Endodermal cell (in vitro differentiated cells): ENCODE data around the gene HDAC4. TPM values are rescaled to one million over a fixed set of nuclear protein-coding genes. Genes with fewer than 3 reads are reported as not detected.
A peak's percentile ranks its signal among the peaks of the same experiment; 100 is the strongest.

Experiments
- DNase-seq: peaks from one replicate; pipeline ENCODE4 v3.0.0-alpha.2; 2017
- H3K27ac ChIP-seq: 2 replicates; pipeline ENCODE4 v1.5.1; 2013; ENCODE audit warnings: mild to moderate bottlenecking, low read depth, low read length, moderate library complexity
- H3K27me3 ChIP-seq: 2 replicates; pipeline ENCODE4 v1.6.1; 2013; ENCODE audit warnings: mild to moderate bottlenecking, low read length, moderate library complexity; ENCODE audit not compliant: insufficient read depth, control insufficient read depth, poor library complexity, severe bottlenecking
- H3K36me3 ChIP-seq: 2 replicates; pipeline ENCODE4 v1.7.0; 2013; ENCODE audit warnings: mild to moderate bottlenecking, low read length, moderate library complexity; ENCODE audit not compliant: control insufficient read depth, insufficient read depth
- H3K4me1 ChIP-seq: one replicate; pipeline ENCODE4 v1.7.0; 2013; ENCODE audit warnings: low read length; ENCODE audit not compliant: control insufficient read depth, insufficient read depth
- H3K4me3 ChIP-seq: 2 replicates; pipeline ENCODE4 v1.5.1; 2013; ENCODE audit warnings: mild to moderate bottlenecking, low read length, moderate library complexity
- H3K9ac ChIP-seq: 2 replicates; pipeline ENCODE4 v1.6.1; 2013; ENCODE audit warnings: mild to moderate bottlenecking, low read length, moderate library complexity; ENCODE audit not compliant: poor library complexity, severe bottlenecking; ENCODE audit errors: extremely low read depth
- H3K9me3 ChIP-seq: 2 replicates; pipeline ENCODE4 v1.6.1; 2013; ENCODE audit warnings: mild to moderate bottlenecking, low read length, moderate library complexity; ENCODE audit not compliant: control insufficient read depth
- H3K27ac Mint-ChIP-seq: 2 replicates; pipeline ENCODE4 v1.8.0; 2020; ENCODE audit warnings: mixed read lengths
- H3K27me3 Mint-ChIP-seq: 2 replicates; pipeline ENCODE4 v1.8.0; 2021; ENCODE audit warnings: mild to moderate bottlenecking, mixed read lengths; ENCODE audit not compliant: insufficient read depth
- H3K36me3 Mint-ChIP-seq: 2 replicates; pipeline ENCODE4 v1.8.0; 2020; ENCODE audit warnings: low read depth, mixed read lengths
- H3K4me1 Mint-ChIP-seq: 2 replicates; pipeline ENCODE4 v1.8.0; 2020; ENCODE audit warnings: mixed read lengths
- H3K4me3 Mint-ChIP-seq: 2 replicates; pipeline ENCODE4 v1.8.0; 2020; ENCODE audit warnings: mild to moderate bottlenecking, moderate library complexity, mixed read lengths
- H3K9me3 Mint-ChIP-seq: 2 replicates; pipeline ENCODE4 v1.8.0; 2020; ENCODE audit warnings: mild to moderate bottlenecking, mixed read lengths
- CTCF ChIP-seq: fragments of 200-600 bp; sonication (generic); conservative IDR thresholded peaks from 2 replicates; pipeline ENCODE4 v1.5.0; 2021; ENCODE audit warnings: antibody characterized with exemption, mild to moderate bottlenecking
- WGBS, 2 experiments: methylation state at CpG; one replicate each; pipeline versions ENCODE4 v1.1.5 to v1.1.7; 2013; ENCODE audit warnings: missing lambda C conversion rate in 2 of 2, mixed read lengths in 1 of 2; ENCODE audit not compliant: insufficient coverage in 1 of 2, insufficient read length in 1 of 2; 5-methylcytosine and 5-hydroxymethylcytosine counted together
- total RNA-seq, 2 donors: library from RNA; stranded (reverse); fragmentation: NEBNext Ultra II Directional in 1 of 2; extraction: Animal tissue kit (Norgen Biotek cat#: 25700) in 1 of 2; gene quantifications; 2 replicates in 1 of 2; 3 replicates in 1 of 2; pipeline ENCODE4 v1.2.1, GENCODE V29; 2021

HDAC4 gene
- total RNA-seq, 2 donors from 2014 or later = 45.7 to 51.2 TPM

- Mint-ChIP-seq H3K27ac (no peak overlapping the region), H3K36me3 (peaks cover 7% of the 10 kb centered on the region), H3K27me3 (no peaks in the 10 kb centered on the region), H3K4me1 (no peaks in the 10 kb centered on the region), H3K9me3 (no peaks in the 10 kb centered on the region), H3K4me3 (no peak overlapping the region)
- no peak for DNase-seq
- no peaks in the 10 kb centered on the region for H3K27me3 ChIP-seq
- no peaks in the 10 kb centered on the region for H3K9me3 ChIP-seq
- WGBS, 2 experiments = 91 to 100% methylated on average over 9 to 18 of the region's 18 CpGs
- no peak for TF ChIP-seq CTCF
- H3K36me3 ChIP-seq = no peaks in the 10 kb centered on the region
- peak overlapping the region; percentile 36 for H3K27ac ChIP-seq
- no peaks in the 10 kb centered on the region for H3K4me1 ChIP-seq
- H3K9ac ChIP-seq = no peak overlapping the region
- no peak overlapping the region for H3K4me3 ChIP-seq
These were observed 319.2 kb downstream of the HDAC4 start for GRCh38 chr2:239081622-239082021.

- DNase-seq = no peak
- no peak overlapping the region for H3K27ac ChIP-seq
- TF ChIP-seq CTCF = no peak
- H3K4me1 ChIP-seq = no peaks in the 10 kb centered on the region
- no peak overlapping the region for H3K4me3 ChIP-seq
- Mint-ChIP-seq H3K4me3 (no peak overlapping the region), H3K27ac (no peak overlapping the region), H3K36me3 (peaks cover 8% of the 10 kb centered on the region), H3K4me1 (no peaks in the 10 kb centered on the region), H3K9me3 (no peaks in the 10 kb centered on the region), H3K27me3 (no peaks in the 10 kb centered on the region)
- WGBS, 2 experiments = 93 to 98% methylated on average over 17 to 19 of the region's 19 CpGs
- no peaks in the 10 kb centered on the region for H3K36me3 ChIP-seq
- H3K27me3 ChIP-seq = no peaks in the 10 kb centered on the region
- no peaks in the 10 kb centered on the region for H3K9me3 ChIP-seq
- no peak overlapping the region for H3K9ac ChIP-seq
These were observed 319.8 kb downstream of the HDAC4 start for GRCh38 chr2:239081046-239081445.

GRCh38 chr2:239079671-239080294 lies 321.0 kb downstream of the HDAC4 start:
- H3K27me3 Mint-ChIP-seq = no peaks in the 10 kb centered on the region
- DNase-seq = no peak
- Histone ChIP-seq H3K4me3 (no peak overlapping the region), H3K9me3 (no peaks in the 10 kb centered on the region), H3K9ac (no peak overlapping the region), H3K27me3 (no peaks in the 10 kb centered on the region), H3K4me1 (no peaks in the 10 kb centered on the region), H3K36me3 (no peaks in the 10 kb centered on the region), H3K27ac (no peak overlapping the region)
- TF ChIP-seq CTCF = no peak
- 80 to 98% methylated on average over 6 to 16 of the region's 16 CpGs for WGBS, 2 experiments
- H3K36me3 Mint-ChIP-seq = peaks cover 11% of the 10 kb centered on the region
- H3K4me3 Mint-ChIP-seq = no peak overlapping the region
- H3K27ac Mint-ChIP-seq = no peak overlapping the region
- H3K9me3 Mint-ChIP-seq = no peaks in the 10 kb centered on the region
- H3K4me1 Mint-ChIP-seq = no peaks in the 10 kb centered on the region
